ENCODE measurements around the gene LRRC8C.

The LRRC8C gene

GRCh38 chr1:89635825-89636815 is 3.2 kb downstream of the LRRC8C start:
- DNase-seq: no peak

GRCh38 chr1:89637496-89637895 is 4.6 kb downstream of the LRRC8C start:
- DNase-seq: no peak

GRCh38 chr1:89640440-89640839 is 7.5 kb downstream of the LRRC8C start:
- no peak for DNase-seq

- DNase-seq: no peak
Measured at GRCh38 chr1:89641781-89642180, 8.9 kb downstream of the LRRC8C start.

- no peak for DNase-seq
Measured at GRCh38 chr1:89643577-89643976, 10.7 kb downstream of the LRRC8C start.

- DNase-seq: no peak
Measured at GRCh38 chr1:89644119-89644814, 11.3 kb downstream of the LRRC8C start.

- DNase-seq: no peak
Measured at GRCh38 chr1:89646259-89646658, 13.3 kb downstream of the LRRC8C start.

GRCh38 chr1:89649783-89650182 is 16.9 kb downstream of the LRRC8C start:
- no peak for DNase-seq

- no peak for DNase-seq
Measured at GRCh38 chr1:89652373-89652772, 19.5 kb downstream of the LRRC8C start.

GRCh38 chr1:89657886-89658285 is 25.0 kb downstream of the LRRC8C start:
- DNase-seq: peak; percentile 81

GRCh38 chr1:89659322-89660081 is 26.6 kb downstream of the LRRC8C start:
- peak; percentile 43 for DNase-seq

GRCh38 chr1:89660224-89661061 is 27.5 kb downstream of the LRRC8C start:
- DNase-seq: peak; percentile 41

GRCh38 chr1:89665941-89666340 is 33.0 kb downstream of the LRRC8C start:
- DNase-seq: no peak

- no peak for DNase-seq
Measured at GRCh38 chr1:89666640-89667039, 33.7 kb downstream of the LRRC8C start.

GRCh38 chr1:89667691-89668090 is 34.8 kb downstream of the LRRC8C start:
- no peak for DNase-seq

- DNase-seq: peak; percentile 25
Measured at GRCh38 chr1:89668961-89669360, 36.0 kb downstream of the LRRC8C start.

- DNase-seq: no peak
Measured at GRCh38 chr1:89669441-89669840, 36.5 kb downstream of the LRRC8C start.

GRCh38 chr1:89670163-89670562 is 37.2 kb downstream of the LRRC8C start:
- DNase-seq: peak; percentile 83

GRCh38 chr1:89670711-89671110 is 37.8 kb downstream of the LRRC8C start:
- DNase-seq: no peak

- DNase-seq: no peak
Measured at GRCh38 chr1:89671775-89672488, 39.0 kb downstream of the LRRC8C start.

- no peak for DNase-seq
Measured at GRCh38 chr1:89672489-89673183, 39.7 kb downstream of the LRRC8C start.

All from CD4-positive, alpha-beta T cell treated with Interleukin-12 subunit alpha and Interleukin-12 subunit beta, for 1 hour (primary cell).